Measurements from ENCODE around the gene KRTAP9-1. TPM values are rescaled to one million over a fixed set of nuclear protein-coding genes. Genes with fewer than 3 reads are reported as not detected.

The KRTAP9-1 gene
- total RNA-seq, 1 experiment from 2014 or later = not detected

Other genes with a start within 250 kb of the KRTAP9-1 start
- gene KRT39, start 222.9 kb upstream of the KRTAP9-1 start, total RNA-seq (2014; rRNA removed; shearing (Covaris generic)) = 0.18 TPM in 1 of 2 replicates, not detected in the other
- gene KRT40, start 205.6 kb upstream of the KRTAP9-1 start, total RNA-seq (2014; rRNA removed; shearing (Covaris generic)) = not detected in 2 replicates
- gene KRTAP3-3, start 195.7 kb upstream of the KRTAP9-1 start, total RNA-seq (2014; rRNA removed; shearing (Covaris generic)) = not detected in 2 replicates
- not detected in 2 replicates for gene KRTAP3-2, start 190.0 kb upstream of the KRTAP9-1 start, total RNA-seq (2014; rRNA removed; shearing (Covaris generic))
- not detected in 2 replicates for gene KRTAP3-1, start 180.8 kb upstream of the KRTAP9-1 start, total RNA-seq (2014; rRNA removed; shearing (Covaris generic))
- 0.27 TPM in 1 of 2 replicates, not detected in the other for gene KRTAP1-5, start 162.7 kb upstream of the KRTAP9-1 start, total RNA-seq (2014; rRNA removed; shearing (Covaris generic))
- not detected in 2 replicates for gene KRTAP1-4, start 159.7 kb upstream of the KRTAP9-1 start, total RNA-seq (2014; rRNA removed; shearing (Covaris generic))
- gene KRTAP1-3, start 155.0 kb upstream of the KRTAP9-1 start, total RNA-seq (2014; rRNA removed; shearing (Covaris generic)) = not detected in 2 replicates
- not detected in 2 replicates for gene KRTAP1-1, start 148.4 kb upstream of the KRTAP9-1 start, total RNA-seq (2014; rRNA removed; shearing (Covaris generic))
- not detected in 2 replicates for gene KRTAP2-1, start 142.6 kb upstream of the KRTAP9-1 start, total RNA-seq (2014; rRNA removed; shearing (Covaris generic))
- not detected in 2 replicates for gene KRTAP2-2, start 134.7 kb upstream of the KRTAP9-1 start, total RNA-seq (2014; rRNA removed; shearing (Covaris generic))
- gene KRTAP2-3, start 129.8 kb upstream of the KRTAP9-1 start, total RNA-seq (2014; rRNA removed; shearing (Covaris generic)) = 0.21 TPM in 1 of 2 replicates, not detected in the other
- not detected in 2 replicates for gene KRTAP2-4, start 124.0 kb upstream of the KRTAP9-1 start, total RNA-seq (2014; rRNA removed; shearing (Covaris generic))
- gene KRTAP4-7, start 105.7 kb upstream of the KRTAP9-1 start, total RNA-seq (2014; rRNA removed; shearing (Covaris generic)) = not detected in 2 replicates
- gene KRTAP4-8, start 91.7 kb upstream of the KRTAP9-1 start, total RNA-seq (2014; rRNA removed; shearing (Covaris generic)) = not detected in 2 replicates
- gene KRTAP4-16, start 87.7 kb upstream of the KRTAP9-1 start, total RNA-seq (2014; rRNA removed; shearing (Covaris generic)) = not detected in 2 replicates
- not detected in 2 replicates for gene KRTAP4-9, start 84.5 kb upstream of the KRTAP9-1 start, total RNA-seq (2014; rRNA removed; shearing (Covaris generic))
- gene KRTAP4-11, start 71.5 kb upstream of the KRTAP9-1 start, total RNA-seq (2014; rRNA removed; shearing (Covaris generic)) = not detected in 2 replicates
- not detected in 2 replicates for gene KRTAP4-12, start 65.7 kb upstream of the KRTAP9-1 start, total RNA-seq (2014; rRNA removed; shearing (Covaris generic))
- gene KRTAP4-6, start 49.3 kb upstream of the KRTAP9-1 start, total RNA-seq (2014; rRNA removed; shearing (Covaris generic)) = not detected in 2 replicates
- not detected in 2 replicates for gene KRTAP4-5, start 40.1 kb upstream of the KRTAP9-1 start, total RNA-seq (2014; rRNA removed; shearing (Covaris generic))
- not detected in 2 replicates for gene KRTAP4-4, start 29.1 kb upstream of the KRTAP9-1 start, total RNA-seq (2014; rRNA removed; shearing (Covaris generic))
- gene KRTAP4-3, start 21.7 kb upstream of the KRTAP9-1 start, total RNA-seq (2014; rRNA removed; shearing (Covaris generic)) = not detected in 2 replicates
- not detected in 2 replicates for gene KRTAP4-2, start 11.7 kb upstream of the KRTAP9-1 start, total RNA-seq (2014; rRNA removed; shearing (Covaris generic))
- gene KRTAP4-1, start 5.0 kb upstream of the KRTAP9-1 start, total RNA-seq (2014; rRNA removed; shearing (Covaris generic)) = not detected in 2 replicates
- gene KRTAP9-2, start 36.8 kb downstream of the KRTAP9-1 start, total RNA-seq (2014; rRNA removed; shearing (Covaris generic)) = not detected in 2 replicates
- not detected in 2 replicates for gene KRTAP9-3, start 42.6 kb downstream of the KRTAP9-1 start, total RNA-seq (2014; rRNA removed; shearing (Covaris generic))
- not detected in 2 replicates for gene KRTAP9-8, start 48.1 kb downstream of the KRTAP9-1 start, total RNA-seq (2014; rRNA removed; shearing (Covaris generic))
- not detected in 2 replicates for gene KRTAP9-4, start 59.8 kb downstream of the KRTAP9-1 start, total RNA-seq (2014; rRNA removed; shearing (Covaris generic))
- not detected in 2 replicates for gene KRTAP9-9, start 65.5 kb downstream of the KRTAP9-1 start, total RNA-seq (2014; rRNA removed; shearing (Covaris generic))
- not detected in 2 replicates for gene KRTAP9-6, start 75.5 kb downstream of the KRTAP9-1 start, total RNA-seq (2014; rRNA removed; shearing (Covaris generic))
- gene KRTAP9-7, start 85.8 kb downstream of the KRTAP9-1 start, total RNA-seq (2014; rRNA removed; shearing (Covaris generic)) = not detected in 2 replicates
- gene KRTAP29-1, start 113.0 kb downstream of the KRTAP9-1 start, total RNA-seq (2014; rRNA removed; shearing (Covaris generic)) = not detected in 2 replicates
- gene KRTAP16-1, start 119.4 kb downstream of the KRTAP9-1 start, total RNA-seq (2014; rRNA removed; shearing (Covaris generic)) = not detected in 2 replicates
- not detected in 2 replicates for gene KRTAP17-1, start 125.8 kb downstream of the KRTAP9-1 start, total RNA-seq (2014; rRNA removed; shearing (Covaris generic))
- not detected in 2 replicates for gene KRT33A, start 160.9 kb downstream of the KRTAP9-1 start, total RNA-seq (2014; rRNA removed; shearing (Covaris generic))
- gene KRT33B, start 179.9 kb downstream of the KRTAP9-1 start, total RNA-seq (2014; rRNA removed; shearing (Covaris generic)) = not detected in 2 replicates
- 0.12 and 0.21 TPM in 2 replicates for gene KRT34, start 192.4 kb downstream of the KRTAP9-1 start, total RNA-seq (2014; rRNA removed; shearing (Covaris generic))
- not detected in 2 replicates for gene KRT31, start 207.7 kb downstream of the KRTAP9-1 start, total RNA-seq (2014; rRNA removed; shearing (Covaris generic))
- gene KRT37, start 234.7 kb downstream of the KRTAP9-1 start, total RNA-seq (2014; rRNA removed; shearing (Covaris generic)) = not detected in 2 replicates

All from H4 (cell line).